HG03520 (cell line): ENCODE results near the gene RTL1.

Experiments
- ATAC-seq: cut with Tn5 transposase; IDR thresholded peaks from one replicate; pipeline ENCODE4 v1.9.1; 2021; ENCODE audit warnings: mild to moderate bottlenecking, moderate library complexity; ENCODE audit not compliant: unreplicated experiment

The RTL1 gene

DNA sequence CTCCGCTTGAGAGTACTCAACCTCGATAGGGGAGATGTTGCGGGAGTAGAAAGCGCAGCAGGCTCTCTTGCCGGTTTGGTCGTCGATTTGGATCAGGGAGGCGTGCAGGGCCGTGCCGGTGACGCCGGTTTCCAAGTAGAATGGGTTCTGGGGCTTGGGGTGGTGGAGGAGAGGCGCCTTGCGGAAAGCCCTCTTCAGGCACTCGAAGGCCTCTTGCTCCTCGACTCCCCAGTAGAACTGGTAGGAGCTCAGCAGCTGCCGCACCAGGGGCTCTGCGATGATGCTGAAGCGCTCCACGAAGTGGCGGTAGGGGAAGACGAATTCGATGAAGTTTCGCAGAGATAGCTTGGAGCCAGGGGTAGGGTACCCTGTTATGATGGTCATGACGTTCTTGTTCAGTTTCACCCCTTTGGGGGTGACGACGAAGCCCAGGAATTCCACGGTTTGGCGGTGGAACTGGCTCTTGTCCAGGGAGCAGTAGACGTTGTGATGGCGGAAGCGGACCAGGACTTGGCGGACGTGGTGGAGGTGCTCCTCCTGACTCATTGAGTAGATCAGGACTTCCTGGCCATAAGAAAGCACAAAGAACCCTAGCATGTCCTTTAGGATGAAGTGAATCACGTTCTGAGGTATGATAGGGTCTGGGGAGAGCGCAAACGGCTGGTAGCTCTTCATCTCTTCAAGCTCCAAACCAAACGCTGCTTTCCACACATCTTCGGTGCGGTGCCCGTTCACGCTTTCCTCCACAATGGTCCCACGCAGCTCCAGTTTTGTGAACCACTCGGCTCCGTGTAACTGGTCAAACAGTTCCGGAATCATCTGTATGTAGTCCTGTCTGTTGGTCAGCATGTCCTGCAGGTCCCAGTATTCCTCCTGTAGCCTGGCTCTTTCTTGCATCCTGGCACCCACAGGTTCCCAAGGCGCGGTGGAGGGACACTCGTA, 21.2 kb downstream of the RTL1 start:
- no peak for ATAC-seq

DNA sequence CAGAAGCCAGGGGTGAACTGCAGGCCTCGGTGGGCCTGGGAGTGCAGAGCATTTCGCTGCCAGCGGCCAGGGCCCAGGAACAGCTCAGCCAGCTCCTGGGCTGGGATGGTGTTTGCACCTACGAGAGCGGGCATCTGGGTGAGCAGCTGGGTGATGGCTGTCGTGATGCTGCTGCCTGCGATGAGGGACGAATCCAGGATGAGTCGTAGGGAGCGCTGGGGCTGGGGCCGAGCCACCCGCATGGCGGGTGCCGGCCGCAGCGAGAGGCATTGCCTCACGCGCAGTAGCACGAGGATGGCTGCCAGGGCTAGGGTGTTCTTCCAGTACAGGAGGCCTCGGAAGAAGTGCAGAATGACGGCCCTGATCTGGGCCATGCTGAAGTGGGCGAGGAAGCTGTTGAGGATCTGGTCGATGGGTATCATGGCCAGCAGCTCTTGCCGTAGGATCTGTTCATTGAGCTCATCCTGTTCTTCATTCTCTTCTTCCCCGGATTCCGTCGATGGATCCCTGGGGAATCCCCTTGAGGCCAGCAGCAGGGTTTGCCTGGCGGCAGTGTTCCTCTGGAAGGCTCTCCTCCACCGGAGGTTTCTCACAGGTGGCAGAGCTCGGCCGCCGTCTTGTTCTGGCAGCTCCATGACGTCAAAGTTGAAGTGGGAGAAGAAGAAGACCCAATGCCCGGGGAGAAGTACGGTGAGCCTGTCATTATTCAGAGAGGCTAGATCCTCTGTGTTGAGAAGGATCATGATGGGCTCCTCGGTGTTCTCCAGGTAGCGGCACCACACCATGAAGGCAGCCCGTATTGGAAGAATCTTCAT, 22.1 kb downstream of the RTL1 start:
- no peak for ATAC-seq

DNA sequence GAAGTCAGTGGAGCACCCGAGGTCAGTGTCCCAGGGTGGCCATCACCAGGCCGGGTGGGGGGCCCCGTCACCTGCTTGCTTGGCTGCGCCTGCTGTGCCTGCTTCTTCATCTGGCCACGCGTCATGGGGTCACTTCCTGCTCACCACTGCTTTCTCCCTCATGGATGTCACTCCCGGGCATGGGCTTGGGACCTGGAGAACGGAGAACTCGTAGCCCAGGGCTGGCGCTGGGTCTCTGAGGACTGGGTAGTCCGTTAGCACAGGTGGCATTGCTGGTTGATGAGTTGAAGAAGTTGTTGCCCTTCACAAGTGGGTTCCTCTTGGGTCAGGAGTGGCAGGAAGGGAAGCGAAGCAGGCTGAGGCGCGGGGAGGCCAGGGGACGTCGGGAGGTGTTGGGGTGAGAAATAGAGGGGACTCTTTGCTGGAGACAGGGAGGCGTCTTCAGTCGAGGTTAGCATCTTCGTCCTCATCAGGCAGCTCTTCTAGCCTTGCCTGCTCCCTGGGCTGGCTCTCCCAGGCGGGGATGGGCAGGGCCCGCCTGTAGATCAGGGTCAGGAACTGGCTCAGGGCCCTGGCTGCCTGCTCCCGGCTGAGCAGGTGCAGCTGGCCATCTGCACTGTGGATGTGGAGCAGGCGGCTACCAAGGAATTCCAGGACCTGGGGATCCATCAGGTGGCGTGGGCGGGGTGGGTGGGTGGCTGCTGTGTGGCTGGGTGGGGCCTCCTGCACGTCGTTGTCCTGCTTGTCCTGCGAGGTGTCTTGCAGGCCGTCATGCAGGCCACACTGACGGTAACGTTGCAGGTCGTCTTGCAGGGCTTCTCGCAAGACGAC, 23.0 kb downstream of the RTL1 start:
- ATAC-seq, result no peak

DNA sequence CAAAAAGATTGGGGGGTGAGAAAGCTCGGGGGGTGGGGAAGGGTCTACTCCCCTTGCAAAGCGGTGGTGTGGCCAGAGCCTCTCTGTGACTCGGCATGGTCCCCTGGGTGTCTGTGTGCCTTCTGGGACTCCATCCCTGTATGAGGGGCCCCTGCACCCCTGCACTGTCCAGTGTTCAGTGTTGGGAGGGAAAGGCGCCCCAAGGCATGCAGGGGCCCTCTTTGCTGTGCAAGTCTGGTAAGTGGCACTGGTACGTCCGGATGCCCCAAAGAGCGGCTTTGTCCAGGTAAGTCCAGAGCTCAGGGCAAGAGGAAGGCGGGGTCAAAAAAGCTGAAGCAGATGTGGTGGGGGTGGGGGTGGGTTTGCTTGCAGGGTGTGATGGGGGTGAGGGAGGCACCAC, 23.7 kb downstream of the RTL1 start:
- ATAC-seq, result no peak

DNA sequence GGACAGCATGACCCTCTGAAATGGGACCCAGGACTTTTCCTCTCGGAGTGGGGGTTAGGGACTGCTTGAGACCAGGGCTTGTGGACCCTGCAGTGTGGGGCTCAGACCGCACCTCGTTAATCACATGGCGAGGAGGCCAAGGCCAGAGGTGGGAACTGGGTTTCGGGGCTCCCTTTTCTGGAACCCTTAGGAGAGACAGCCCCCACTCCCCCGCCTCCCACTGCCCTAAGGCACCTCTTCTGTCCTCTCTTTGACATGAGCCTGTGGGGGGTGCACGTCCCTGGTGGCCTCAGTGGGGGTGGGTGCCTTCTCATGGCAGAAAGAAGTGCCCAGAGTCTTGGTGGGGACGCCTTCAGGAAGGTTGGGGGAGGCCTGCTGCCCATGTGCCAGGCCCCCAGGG, 24.3 kb downstream of the RTL1 start:
- no peak for ATAC-seq

DNA sequence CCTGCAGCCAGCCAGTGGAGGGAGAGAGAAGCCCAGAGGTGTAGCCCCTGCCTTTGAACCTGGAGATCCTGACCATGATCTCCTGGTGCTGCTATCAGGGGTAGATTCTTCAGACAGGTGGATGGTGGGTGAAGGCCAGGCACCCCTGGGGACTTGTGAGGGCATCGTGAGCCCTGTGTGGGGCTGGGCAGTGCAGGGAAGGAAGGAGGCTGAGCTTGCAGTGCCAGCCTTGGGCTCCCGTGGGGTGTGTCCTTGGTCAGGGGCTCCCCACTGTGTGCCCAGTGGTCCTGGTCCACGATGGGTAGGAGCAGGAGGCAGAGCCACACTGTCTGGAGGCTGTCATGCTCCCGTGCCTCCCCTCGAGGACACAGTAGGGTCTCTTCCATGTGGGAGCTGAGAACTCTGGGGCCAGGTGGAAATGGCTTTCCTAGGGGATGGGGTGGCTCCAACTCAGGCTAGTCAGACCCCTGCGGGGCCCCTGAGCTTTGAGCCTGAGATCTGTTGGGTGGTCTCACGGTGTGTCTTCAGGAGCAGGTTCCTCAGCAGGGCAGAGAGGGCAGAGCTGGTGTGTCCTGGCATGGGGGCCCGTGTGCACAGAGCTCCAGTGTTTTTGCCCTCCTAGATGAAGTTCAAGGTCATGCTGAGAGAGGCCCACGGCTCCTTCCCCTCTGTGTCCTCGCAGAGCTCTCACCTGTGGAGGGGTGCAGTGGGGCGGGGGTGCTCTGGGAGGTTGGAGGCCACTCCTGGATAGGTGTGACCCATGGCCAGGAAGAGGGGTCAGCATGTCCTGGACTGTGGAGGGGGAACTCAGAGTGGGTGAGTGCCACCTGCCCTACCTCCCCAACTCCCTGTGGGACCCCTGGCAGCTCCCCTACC, 25.0 kb downstream of the RTL1 start:
- no peak for ATAC-seq

DNA sequence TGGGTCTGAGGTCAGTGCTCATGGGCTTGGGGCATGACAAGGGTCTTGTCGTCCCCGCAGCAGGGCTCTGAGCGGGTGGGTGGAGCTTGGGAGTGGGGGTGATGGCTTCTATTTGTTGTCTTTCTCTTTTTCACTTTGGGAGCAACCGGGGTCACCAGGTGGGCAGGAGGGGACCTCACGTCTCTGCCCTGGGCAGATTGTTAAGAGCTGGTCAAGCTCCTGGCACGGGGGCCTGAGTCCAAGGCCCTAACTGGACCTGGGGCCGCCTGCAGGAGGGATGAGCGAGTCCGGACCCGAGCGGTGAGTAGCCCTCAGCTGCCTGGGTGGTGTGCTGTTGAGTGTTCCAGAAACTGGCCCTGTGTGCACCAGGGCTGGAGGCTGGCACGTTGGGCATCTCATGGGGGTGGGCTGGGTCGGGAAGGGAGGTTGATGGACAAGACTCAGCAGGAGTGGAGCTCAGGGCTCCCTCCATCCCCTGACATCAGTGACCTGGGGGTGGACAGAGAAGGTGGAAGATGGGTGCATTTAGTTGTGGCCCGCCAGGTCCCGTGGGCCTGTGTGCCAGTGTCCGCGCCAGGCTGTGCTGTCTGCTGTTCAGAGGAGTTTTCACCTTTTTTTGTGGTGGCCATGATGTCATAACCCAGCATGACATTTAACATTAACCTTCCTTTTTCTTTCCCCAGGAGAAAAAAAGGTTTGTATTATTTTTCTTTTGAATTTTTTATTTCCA, 27.5 kb downstream of the RTL1 start:
- ATAC-seq, result no peak

DNA sequence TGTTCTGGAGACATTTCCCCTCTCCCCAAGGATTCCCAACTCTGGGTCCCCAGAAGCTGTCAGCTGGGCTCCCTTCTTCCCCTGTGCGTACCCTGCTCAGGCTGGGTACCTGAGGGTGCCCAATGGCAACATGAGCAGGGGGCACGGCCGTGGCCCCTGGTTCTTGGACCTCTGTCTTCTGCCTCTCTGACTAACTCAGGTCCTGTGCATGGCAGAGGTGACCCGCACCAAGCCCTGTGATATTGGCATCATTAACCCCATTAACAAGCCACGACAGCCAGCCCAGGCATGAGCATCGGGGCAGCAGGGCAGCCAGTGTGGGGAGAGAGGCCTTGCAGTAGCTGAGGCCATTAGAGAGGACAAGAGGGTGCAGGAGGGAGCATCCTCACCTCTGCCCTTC, 28.4 kb downstream of the RTL1 start:
- ATAC-seq, result no peak

DNA sequence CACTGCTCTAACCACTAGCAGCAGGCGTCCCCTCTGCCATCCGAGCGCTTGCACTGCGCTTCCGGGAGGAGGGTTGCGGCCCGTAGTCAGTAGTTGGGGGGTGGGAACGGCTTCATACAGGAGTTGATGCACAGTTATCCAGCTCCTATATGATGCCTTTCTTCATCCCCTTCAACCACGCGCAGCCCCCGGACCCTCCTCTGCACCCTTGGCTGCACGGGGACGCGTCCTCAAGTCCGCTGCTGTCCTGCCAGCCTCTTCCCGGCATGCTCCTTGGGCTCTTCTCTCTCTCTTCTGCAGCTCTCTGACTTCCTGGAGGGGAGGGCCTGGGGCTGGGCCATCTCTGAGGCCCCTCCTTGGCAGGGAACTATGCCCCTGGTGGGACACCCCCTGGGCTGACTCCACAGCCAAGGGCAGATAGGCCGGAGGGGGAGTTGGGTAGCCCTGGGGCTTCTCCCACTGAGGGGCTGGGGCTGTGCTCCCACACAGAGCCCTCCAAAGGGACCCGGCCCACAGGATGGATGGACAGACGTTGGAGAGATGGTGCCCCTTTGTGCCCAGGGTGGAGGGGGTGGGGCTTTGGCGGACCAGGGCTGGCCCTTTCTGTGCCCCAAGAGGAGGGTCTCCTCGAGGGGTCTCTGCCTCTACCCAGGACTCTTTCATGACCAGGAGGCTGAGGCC, 29.0 kb downstream of the RTL1 start:
- no peak for ATAC-seq

DNA sequence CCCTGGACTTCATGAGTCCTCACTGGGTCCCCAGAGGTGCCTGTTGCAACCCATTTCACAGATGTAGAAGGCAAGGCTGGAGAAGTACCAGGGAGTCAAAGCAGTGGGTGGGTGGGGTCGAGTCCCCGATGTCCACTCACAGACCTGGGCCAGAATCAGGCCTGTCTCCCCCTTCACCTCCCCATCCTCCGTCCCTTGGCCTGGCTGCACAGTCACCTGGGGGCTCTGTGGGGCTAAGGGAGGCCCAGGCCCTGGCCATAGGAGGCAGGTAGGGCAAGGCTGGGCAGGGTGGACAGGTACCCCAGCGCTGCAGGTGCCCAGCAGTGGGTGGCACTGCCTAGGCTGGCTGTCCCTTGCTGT, 29.5 kb downstream of the RTL1 start:
- ATAC-seq, result no peak

DNA sequence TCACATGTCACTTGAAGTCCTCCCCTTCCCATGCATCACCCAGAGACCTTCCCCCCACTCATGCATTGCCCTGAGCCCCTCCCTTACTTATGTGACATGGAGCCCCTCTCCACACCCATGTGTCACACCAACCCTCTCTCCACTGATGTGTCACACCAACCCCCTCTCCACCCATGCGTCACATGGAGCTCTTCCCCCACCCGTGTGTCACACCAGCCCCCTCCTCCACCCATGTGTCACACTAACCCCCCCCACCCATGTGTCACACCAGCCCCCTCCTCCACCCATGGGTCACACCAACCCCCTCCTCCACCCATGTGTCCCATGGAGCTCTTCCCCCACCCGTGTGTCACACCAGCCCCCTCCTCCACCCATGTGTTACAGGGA, 30.4 kb downstream of the RTL1 start:
- no peak for ATAC-seq

DNA sequence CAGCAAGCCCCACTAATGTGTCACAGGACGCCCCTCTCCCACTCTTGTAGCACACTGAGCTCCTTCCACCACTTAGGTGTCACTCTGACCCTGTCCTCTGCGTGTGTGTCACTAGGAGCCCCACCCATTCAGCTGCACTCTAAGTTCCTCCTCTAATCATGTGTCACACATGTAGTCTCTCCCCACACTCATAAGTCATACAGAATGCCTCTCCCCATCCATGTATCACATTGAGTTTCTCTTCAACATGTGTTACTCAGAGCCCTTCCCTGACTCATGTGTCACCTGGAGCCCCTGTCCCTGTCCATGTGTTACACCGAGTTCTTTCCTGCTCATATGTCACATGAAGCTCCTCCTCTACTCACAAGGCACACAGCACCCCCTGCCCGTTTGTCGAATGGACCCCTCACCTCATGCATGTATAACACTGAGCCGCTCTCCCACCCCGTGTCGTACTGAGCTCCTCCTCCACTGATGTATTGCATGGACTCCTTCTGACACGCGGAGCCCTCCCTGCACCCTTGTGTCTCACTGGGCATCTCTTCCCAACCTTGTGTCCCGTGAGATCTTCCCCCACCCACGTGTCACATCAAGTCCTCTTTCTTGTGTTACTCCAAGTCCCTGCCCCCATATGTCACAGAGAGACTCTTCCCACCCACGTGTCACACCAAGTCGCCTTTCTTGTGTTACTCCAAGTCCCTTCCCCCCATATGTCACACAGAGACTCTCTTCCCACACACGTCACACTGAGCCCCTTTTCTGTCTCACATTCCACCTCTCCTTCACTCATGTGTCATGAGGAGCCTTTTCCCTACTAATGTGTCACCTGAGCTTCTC, 31.0 kb downstream of the RTL1 start:
- ATAC-seq, result no peak

DNA sequence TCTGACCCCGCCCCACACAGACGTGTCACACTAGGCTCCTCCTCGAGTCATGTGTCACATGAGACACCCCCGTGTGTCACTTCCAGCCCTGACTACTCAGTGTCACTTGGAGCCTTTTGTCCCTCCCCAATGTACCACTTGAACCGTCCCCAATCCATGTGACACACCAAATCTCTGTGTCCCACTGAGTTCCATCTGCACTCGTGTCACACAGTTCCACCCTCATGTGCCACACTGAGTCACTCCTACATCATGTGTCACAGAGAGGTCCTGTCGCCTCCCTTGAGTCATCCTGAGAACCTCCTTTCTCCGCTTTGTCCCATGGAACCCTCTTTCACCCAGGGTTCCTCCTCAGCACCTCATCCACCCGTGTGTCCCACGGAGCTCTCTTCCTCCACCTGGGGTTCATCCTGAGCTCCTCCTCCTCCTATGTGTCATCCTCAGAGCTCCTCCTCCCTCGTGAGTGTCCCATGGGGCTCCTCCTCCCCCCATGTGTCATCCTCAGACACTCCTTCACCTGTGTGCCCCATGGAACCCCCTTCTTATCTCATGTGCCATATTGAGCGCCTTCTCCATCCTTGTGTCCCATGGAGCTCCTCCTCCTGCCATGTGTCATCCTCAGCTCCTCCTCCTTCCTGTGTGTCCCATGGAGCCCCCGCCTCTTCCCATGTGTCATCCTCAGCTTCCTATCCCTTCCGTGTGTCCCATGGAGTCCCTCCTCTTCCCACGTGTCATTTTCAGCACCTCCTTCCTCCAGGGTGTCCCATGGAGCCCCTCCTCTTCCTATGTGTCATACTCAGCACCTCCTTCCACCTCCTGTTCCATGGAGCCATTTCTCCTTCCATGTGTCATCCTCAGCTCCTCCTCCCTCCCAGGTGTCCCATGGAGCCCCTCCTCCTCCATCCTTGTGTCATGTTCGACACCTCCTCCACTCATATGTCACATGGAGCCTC, 32.0 kb downstream of the RTL1 start:
- ATAC-seq, result no peak

DNA sequence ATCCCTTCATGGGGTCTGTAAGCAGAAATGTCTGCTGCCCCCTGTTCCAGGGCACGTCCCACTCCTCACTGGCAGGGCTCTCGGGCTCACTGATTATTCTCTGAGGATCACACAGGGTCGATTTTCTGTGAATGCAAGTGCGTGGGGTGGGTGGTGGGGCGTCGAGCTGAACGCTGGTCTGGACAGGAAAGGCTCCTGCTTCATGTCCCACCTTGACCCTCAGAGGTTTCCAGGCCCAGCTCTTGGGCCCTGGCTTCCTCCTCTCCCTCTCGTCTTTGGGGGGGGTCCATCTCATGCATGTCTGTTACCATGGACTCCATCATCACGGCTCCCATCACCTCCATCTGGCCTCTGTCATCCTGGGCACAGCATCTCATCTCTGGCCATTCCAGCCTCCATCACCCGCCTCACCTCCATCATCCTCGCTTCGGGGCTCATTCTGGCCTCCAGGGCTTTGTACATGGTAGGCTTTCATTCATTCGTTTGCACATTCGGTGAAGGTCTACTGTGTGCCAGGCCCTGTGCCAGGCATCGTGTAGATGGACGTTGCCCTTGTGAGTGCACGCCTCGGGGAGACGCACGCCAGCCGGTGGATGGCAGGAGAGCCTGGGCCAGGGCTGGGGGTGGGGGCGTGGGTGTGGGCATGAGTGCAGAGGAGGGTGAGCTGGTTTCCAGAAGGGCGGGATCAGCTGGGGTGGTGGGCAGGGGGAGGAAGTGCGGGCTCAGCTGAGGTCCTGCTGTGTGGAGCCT, 34.7 kb downstream of the RTL1 start:
- ATAC-seq, result no peak

DNA sequence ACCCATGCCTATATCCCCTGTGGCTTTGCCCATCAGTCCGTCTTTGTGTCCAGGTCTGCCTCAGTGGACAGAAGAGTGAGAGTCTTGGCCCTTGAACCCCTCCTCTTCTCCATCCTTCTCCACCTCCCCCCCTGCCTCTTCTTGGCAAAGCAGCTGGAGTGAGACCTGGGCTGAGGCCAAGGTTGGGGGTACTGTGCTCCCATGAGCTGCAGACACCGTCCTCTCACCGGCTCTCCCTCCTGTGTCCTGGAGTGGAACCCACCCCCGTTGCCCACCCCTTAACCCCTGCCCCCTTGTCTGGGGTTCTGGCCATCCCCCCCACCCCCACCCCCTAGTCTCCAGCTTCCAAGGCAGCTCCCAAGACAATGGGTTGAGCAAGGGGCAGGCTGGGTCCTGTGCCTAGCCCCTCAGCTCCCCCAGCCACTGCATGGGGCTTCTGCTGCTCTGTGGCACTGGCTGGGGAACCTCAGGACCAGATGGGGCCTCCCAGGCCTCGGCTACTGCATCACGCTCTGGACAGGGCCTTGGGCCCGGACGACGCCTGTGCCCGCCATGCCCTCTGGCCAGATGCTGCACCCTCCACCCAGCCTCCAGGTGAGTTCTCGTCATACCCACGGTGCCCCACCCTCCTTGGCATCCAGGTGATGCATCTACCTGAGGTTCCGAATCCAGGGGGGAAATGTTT, 35.7 kb downstream of the RTL1 start:
- ATAC-seq, result no peak
